DND-41 (cell line): ENCODE data around the gene PPFIA2.

Experiments used
- EZH2 ChIP-seq: IDR thresholded peaks from 3 replicates; pipeline ENCODE4 v1.6.1; 2012; ENCODE audit warnings: borderline replicate concordance, low read depth, mild to moderate bottlenecking, moderate library complexity, low read length, inconsistent platforms; ENCODE audit not compliant: severe bottlenecking
- TF ChIP-seq, protein P1 (sequence below): IDR thresholded peaks from 2 replicates; pipeline ENCODE4 v1.5.1; 2012; ENCODE audit warnings: borderline replicate concordance, low read length, moderate library complexity, mild to moderate bottlenecking; ENCODE audit not compliant: poor library complexity, severe bottlenecking; ENCODE audit errors: extremely low read depth

DNA sequence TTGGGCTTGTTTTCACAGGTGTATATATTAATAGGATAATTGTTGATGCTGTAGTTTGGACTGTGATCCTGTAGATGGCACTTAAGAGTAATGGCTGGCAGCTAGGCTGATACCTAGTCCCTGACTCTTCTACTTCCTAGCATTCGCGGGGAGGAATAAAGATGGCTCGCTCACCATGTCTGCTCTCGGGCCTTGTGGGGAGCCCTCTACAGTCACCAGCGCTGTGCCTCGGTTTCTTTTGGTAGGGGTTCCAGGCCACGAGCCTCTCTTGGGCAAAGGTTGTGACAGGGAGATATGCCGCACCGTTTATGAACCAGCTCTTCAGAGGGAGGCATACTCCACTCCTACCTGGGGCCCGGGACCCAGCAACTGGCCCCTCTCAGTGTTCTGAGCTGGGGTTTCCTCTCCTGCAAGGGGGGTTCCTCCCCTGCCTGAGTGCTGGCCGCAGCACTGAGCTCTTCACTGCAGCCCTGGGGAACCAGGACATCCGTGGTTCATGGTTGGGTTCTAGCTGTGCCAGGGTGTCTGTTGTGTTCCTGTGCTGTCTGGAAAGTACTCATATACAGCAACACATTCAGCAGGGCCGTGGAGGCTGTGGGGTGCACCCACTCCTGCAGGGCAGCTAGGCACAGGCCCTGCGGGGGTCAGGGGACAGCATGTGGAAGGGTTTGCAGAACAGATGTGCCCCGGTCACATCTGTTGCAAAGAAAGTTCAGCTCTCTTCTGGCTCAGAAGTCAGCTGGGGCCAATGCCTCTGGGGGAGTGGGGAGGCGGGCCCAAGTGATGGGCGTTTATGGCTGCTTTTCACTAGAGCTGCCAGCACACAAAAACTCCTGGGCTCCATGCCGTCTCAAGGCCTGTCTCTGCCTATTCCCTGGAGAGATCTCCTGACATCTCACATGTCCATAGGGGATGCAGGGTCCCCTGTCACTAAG, 147.9 kb downstream of the PPFIA2 start:
- TF ChIP-seq, protein P1, sequence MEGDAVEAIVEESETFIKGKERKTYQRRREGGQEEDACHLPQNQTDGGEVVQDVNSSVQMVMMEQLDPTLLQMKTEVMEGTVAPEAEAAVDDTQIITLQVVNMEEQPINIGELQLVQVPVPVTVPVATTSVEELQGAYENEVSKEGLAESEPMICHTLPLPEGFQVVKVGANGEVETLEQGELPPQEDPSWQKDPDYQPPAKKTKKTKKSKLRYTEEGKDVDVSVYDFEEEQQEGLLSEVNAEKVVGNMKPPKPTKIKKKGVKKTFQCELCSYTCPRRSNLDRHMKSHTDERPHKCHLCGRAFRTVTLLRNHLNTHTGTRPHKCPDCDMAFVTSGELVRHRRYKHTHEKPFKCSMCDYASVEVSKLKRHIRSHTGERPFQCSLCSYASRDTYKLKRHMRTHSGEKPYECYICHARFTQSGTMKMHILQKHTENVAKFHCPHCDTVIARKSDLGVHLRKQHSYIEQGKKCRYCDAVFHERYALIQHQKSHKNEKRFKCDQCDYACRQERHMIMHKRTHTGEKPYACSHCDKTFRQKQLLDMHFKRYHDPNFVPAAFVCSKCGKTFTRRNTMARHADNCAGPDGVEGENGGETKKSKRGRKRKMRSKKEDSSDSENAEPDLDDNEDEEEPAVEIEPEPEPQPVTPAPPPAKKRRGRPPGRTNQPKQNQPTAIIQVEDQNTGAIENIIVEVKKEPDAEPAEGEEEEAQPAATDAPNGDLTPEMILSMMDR, result peak; percentile 37
- TF ChIP-seq EZH2, result no peak
